Testis (tissue), 3 donors: ENCODE results near the gene IDE. TPM values are rescaled to one million over a fixed set of nuclear protein-coding genes. Genes with fewer than 3 reads are reported as not detected.

Experiments
- DNase-seq: peaks from one replicate; pipeline ENCODE4 v3.0.0-alpha.2; 2019
- H3K27ac ChIP-seq, 2 donors: fragments of 200-600 bp; sonication (generic); one replicate each; pipeline ENCODE4 v1.5.1; 2019
- H3K27me3 ChIP-seq: fragments of 200-600 bp; sonication (generic); one replicate; pipeline ENCODE4 v1.5.1; 2019
- H3K36me3 ChIP-seq: fragments of 200-600 bp; sonication (generic); one replicate; pipeline ENCODE4 v1.5.1; 2017; ENCODE audit warnings: low read depth; ENCODE audit errors: missing control alignments
- H3K4me1 ChIP-seq: fragments of 200-600 bp; sonication (generic); one replicate; pipeline ENCODE4 v1.5.1; 2019
- H3K4me3 ChIP-seq, 2 donors: fragments of 200-600 bp; sonication (generic); one replicate each; pipeline ENCODE4 v1.5.1; 2017 to 2019
- H3K9me3 ChIP-seq: fragments of 200-600 bp; sonication (generic); one replicate; pipeline ENCODE4 v1.5.1; 2017
- CTCF ChIP-seq, 3 experiments: fragments of 450-650 bp in 2 of 3; fragments of 200-600 bp in 1 of 3; sonication (generic) in 1 of 3; IDR thresholded peaks; one replicate each; pipeline ENCODE4 v1.5.1; 2016 to 2019; ENCODE audit warnings: antibody characterized with exemption in 3 of 3, mild to moderate bottlenecking in 2 of 3, moderate library complexity in 1 of 3
- POLR2A ChIP-seq: fragments of 450-650 bp; IDR thresholded peaks from one replicate; pipeline ENCODE4 v1.6.1; 2017; ENCODE audit warnings: antibody characterized with exemption, mild to moderate bottlenecking, moderate library complexity
- WGBS, 2 donors: methylation state at CpG; one replicate each; pipeline ENCODE4 v1.1.5; 2018; 5-methylcytosine and 5-hydroxymethylcytosine counted together
- intact Hi-C: fragments of 100-400 bp; cut with DNase I; formaldehyde crosslinking; loops from one replicate; pipeline ENCODE4 v1.15.1; 2023; ENCODE audit warnings: low total_unique reads
- polyA plus RNA-seq: library from polyadenylated mRNA; stranded (reverse); fragments of 350-450 nt; fragmentation: Illumina TruSeq; extraction: RNeasy Lipid Tissue Mini Kit (QIAGEN cat#74804); gene quantifications from one replicate; pipeline ENCODE4 v1.2.3, GENCODE V29; 2014; ENCODE audit warnings: low read depth, low replicate concordance; ENCODE audit not compliant: insufficient read depth
- total RNA-seq, 2 donors: library from RNA; depleted of rRNA; stranded (reverse); fragments of >200 nt; gene quantifications; one replicate each; pipeline ENCODE4 v1.2.3, GENCODE V29; 2016

The IDE gene
- total and polyA plus RNA-seq, 3 donors from 2014 or later, result 28.4 to 78.2 (median 31.1) TPM

GRCh38 chr10:92541583-92541982 lies 32.3 kb downstream of the IDE start:
- Histone ChIP-seq H3K4me3 (no peak overlapping the region), H3K4me1 (no peaks in the 10 kb centered on the region), H3K27ac (no peak overlapping the region), H3K36me3 (no peaks in the 10 kb centered on the region), H3K9me3 (no peaks in the 10 kb centered on the region), H3K27me3 (no peaks in the 10 kb centered on the region)
- no peak for TF ChIP-seq POLR2A
- no peak for TF ChIP-seq CTCF (IDR thresholded peaks at IDR 0.05)
- DNase-seq, result no peak
- intact Hi-C loops, result no loop called here

- 63 to 72% methylated on average over 4 of the region's 4 CpGs for WGBS, 2 donors
- intact Hi-C loops, result no loop called here
- TF ChIP-seq CTCF (IDR thresholded peaks at IDR 0.05), result no peak
- no peak for TF ChIP-seq POLR2A
- Histone ChIP-seq H3K27me3 (no peaks in the 10 kb centered on the region), H3K27ac (no peak overlapping the region), H3K36me3 (no peaks in the 10 kb centered on the region), H3K4me1 (no peaks in the 10 kb centered on the region), H3K9me3 (no peaks in the 10 kb centered on the region), H3K4me3 (no peak overlapping the region)
- DNase-seq, result no peak
These were observed 35.5 kb downstream of the IDE start for GRCh38 chr10:92538231-92538958.

GRCh38 chr10:92530891-92531535 lies 42.9 kb downstream of the IDE start:
- H3K27me3 ChIP-seq, result no peaks in the 10 kb centered on the region
- H3K9me3 ChIP-seq, result no peaks in the 10 kb centered on the region
- H3K36me3 ChIP-seq, result no peaks in the 10 kb centered on the region
- intact Hi-C loops, result no loop called here
- no peak for DNase-seq
- no peaks in the 10 kb centered on the region for H3K4me1 ChIP-seq
- no peak overlapping the region for H3K4me3 ChIP-seq
- H3K27ac ChIP-seq, result no peak overlapping the region
- 58 to 65% methylated on average over 2 of the region's 2 CpGs for WGBS, 2 donors
- TF ChIP-seq CTCF (IDR thresholded peaks at IDR 0.05) (no peak), POLR2A (no peak)

- intact Hi-C loops, result no loop called here
- DNase-seq, result no peak
- 33 to 52% methylated on average over 1 of the region's 1 CpG for WGBS, 2 donors
- Histone ChIP-seq H3K4me1 (no peaks in the 10 kb centered on the region), H3K4me3 (no peak overlapping the region), H3K9me3 (no peaks in the 10 kb centered on the region), H3K27ac (no peak overlapping the region), H3K36me3 (no peaks in the 10 kb centered on the region), H3K27me3 (no peaks in the 10 kb centered on the region)
- TF ChIP-seq CTCF (IDR thresholded peaks at IDR 0.05) (no peak), POLR2A (no peak)
These were observed 43.5 kb downstream of the IDE start for GRCh38 chr10:92530421-92530820.

GRCh38 chr10:92527716-92528115 lies 46.2 kb downstream of the IDE start:
- intact Hi-C loops, result no loop called here
- no peak overlapping the region for H3K4me3 ChIP-seq
- TF ChIP-seq CTCF (IDR thresholded peaks at IDR 0.05) (no peak), POLR2A (no peak)
- H3K4me1 ChIP-seq, result no peaks in the 10 kb centered on the region
- no peaks in the 10 kb centered on the region for H3K36me3 ChIP-seq
- WGBS, 2 donors, result 74 to 76% methylated on average over 11 of the region's 11 CpGs
- no peaks in the 10 kb centered on the region for H3K9me3 ChIP-seq
- H3K27me3 ChIP-seq, result no peaks in the 10 kb centered on the region
- no peak overlapping the region for H3K27ac ChIP-seq
- no peak for DNase-seq
